ENCODE measurements around the gene LIFR. TPM values are rescaled to one million over a fixed set of nuclear protein-coding genes. Genes with fewer than 3 reads are reported as not detected.
A peak's percentile ranks its signal among the peaks of the same experiment; 100 is the strongest.
"Not testable (repeated sequence)": the region's sequence is repeated elsewhere in the genome, so short reads cannot be mapped to it uniquely, and the experiment has no call there.

The LIFR gene
- total RNA-seq, 6 donors from 2014 or later, result 69.1 to 103 (median 85.8) TPM

GRCh38 chr5:38528162-38528703, 28.2 kb downstream of the LIFR start:
- Histone ChIP-seq H3K9me3 (no peaks in the 10 kb centered on the region), H3K27me3 (no peaks in the 10 kb centered on the region), H3K4me3 (no peak overlapping the region), H3K27ac (peak overlapping the region in 1 of 4 donors; percentile 64), H3K36me3 (peaks cover 0 to 40% (median 4%) of the 10 kb centered on the region in 4 donors), H3K4me1 (peaks cover 18 to 28% (median 21%) of the 10 kb centered on the region in 4 donors)
- WGBS, 2 donors, result 40 to 46% methylated on average over 3 of the region's 3 CpGs
- DNase-seq (no peak), ATAC-seq (ENCODE audit: low FRiP score in 2 of 2) (no peak)
- TF ChIP-seq POLR2AphosphoS5 (IDR thresholded peaks at IDR 0.05) (no peak), EP300 (IDR thresholded peaks at IDR 0.05) (no peak), POLR2A (IDR thresholded peaks at IDR 0.05) (no peak), CTCF (IDR thresholded peaks at IDR 0.05) (no peak)

- peaks cover 14 to 22% (median 17%) of the 10 kb centered on the region in 4 donors for H3K4me1 ChIP-seq
- peak overlapping the region in 1 of 4 donors; percentile 64 for H3K27ac ChIP-seq
- H3K36me3 ChIP-seq, result peaks cover 0 to 48% (median 4%) of the 10 kb centered on the region in 4 donors
- no peaks in the 10 kb centered on the region for H3K27me3 ChIP-seq
- H3K4me3 ChIP-seq, result no peak overlapping the region
- DNase-seq (no peak), ATAC-seq (ENCODE audit: low FRiP score in 2 of 2) (no peak)
- WGBS, 2 donors, result 21 to 51% methylated on average over 2 of the region's 2 CpGs
- H3K9me3 ChIP-seq, result no peaks in the 10 kb centered on the region
- TF ChIP-seq POLR2A (IDR thresholded peaks at IDR 0.05) (no peak), CTCF (IDR thresholded peaks at IDR 0.05) (no peak), EP300 (IDR thresholded peaks at IDR 0.05) (no peak), POLR2AphosphoS5 (IDR thresholded peaks at IDR 0.05) (no peak)
Observed at GRCh38 chr5:38527475-38527874, 29.0 kb downstream of the LIFR start.

GRCh38 chr5:38524022-38524421, 32.4 kb downstream of the LIFR start:
- ATAC-seq (ENCODE audit: low FRiP score in 2 of 2) (no peak), DNase-seq (no peak)
- Histone ChIP-seq H3K4me3 (no peak overlapping the region), H3K27ac (no peak overlapping the region), H3K27me3 (no peaks in the 10 kb centered on the region), H3K36me3 (peaks cover 7 to 74% (median 18%) of the 10 kb centered on the region in 4 donors), H3K9me3 (no peaks in the 10 kb centered on the region), H3K4me1 (peaks cover 9 to 12% (median 11%) of the 10 kb centered on the region in 4 donors)
- 81 to 93% methylated on average over 3 of the region's 3 CpGs for WGBS, 2 donors
- TF ChIP-seq POLR2AphosphoS5 (IDR thresholded peaks at IDR 0.05), result no peak
- no peak for TF ChIP-seq POLR2A (IDR thresholded peaks at IDR 0.05)
- no peak for TF ChIP-seq EP300 (IDR thresholded peaks at IDR 0.05)
- no peak for TF ChIP-seq CTCF (IDR thresholded peaks at IDR 0.05)

- Histone ChIP-seq H3K4me3 (no peak overlapping the region), H3K9me3 (no peaks in the 10 kb centered on the region), H3K36me3 (peaks cover 7 to 56% (median 15%) of the 10 kb centered on the region in 4 donors), H3K4me1 (peaks cover 0 to 5% (median 0%) of the 10 kb centered on the region in 4 donors), H3K27me3 (no peaks in the 10 kb centered on the region), H3K27ac (no peak overlapping the region)
- no peak for TF ChIP-seq CTCF (IDR thresholded peaks at IDR 0.05)
- TF ChIP-seq POLR2A (IDR thresholded peaks at IDR 0.05), result no peak
- no peak for TF ChIP-seq EP300 (IDR thresholded peaks at IDR 0.05)
- no peak for TF ChIP-seq POLR2AphosphoS5 (IDR thresholded peaks at IDR 0.05)
- no peak for ATAC-seq (ENCODE audit: low FRiP score in 2 of 2)
- 97% methylated on average over 3 of the region's 3 CpGs for WGBS, 2 donors
- DNase-seq, result no peak
Observed at GRCh38 chr5:38519476-38519875, 37.0 kb downstream of the LIFR start.

GRCh38 chr5:38518341-38518740, 38.1 kb downstream of the LIFR start:
- peaks cover 0 to 5% (median 0%) of the 10 kb centered on the region in 4 donors for H3K4me1 ChIP-seq
- 72 to 81% methylated on average over 1 of the region's 1 CpG for WGBS, 2 donors
- peaks cover 7 to 46% (median 14%) of the 10 kb centered on the region in 4 donors for H3K36me3 ChIP-seq
- ATAC-seq (ENCODE audit: low FRiP score in 2 of 2), result no peak
- no peaks in the 10 kb centered on the region for H3K9me3 ChIP-seq
- DNase-seq, result no peak
- H3K4me3 ChIP-seq, result no peak overlapping the region
- TF ChIP-seq POLR2AphosphoS5 (IDR thresholded peaks at IDR 0.05) (no peak), POLR2A (IDR thresholded peaks at IDR 0.05) (no peak), EP300 (IDR thresholded peaks at IDR 0.05) (no peak), CTCF (IDR thresholded peaks at IDR 0.05) (no peak)
- H3K27ac ChIP-seq, result no peak overlapping the region
- no peaks in the 10 kb centered on the region for H3K27me3 ChIP-seq

GRCh38 chr5:38516649-38517048, 39.8 kb downstream of the LIFR start:
- peaks cover 5 to 34% (median 7%) of the 10 kb centered on the region in 4 donors for H3K36me3 ChIP-seq
- not testable (repeated sequence) for H3K4me3 ChIP-seq; ATAC-seq (ENCODE audit: low FRiP score in 2 of 2); H3K4me1 ChIP-seq; H3K27me3 ChIP-seq; H3K27ac ChIP-seq; H3K9me3 ChIP-seq; DNase-seq
- 97 to 100% methylated on average over 3 of the region's 3 CpGs for WGBS, 2 donors
